ENCODE results near the gene RINL. TPM values are rescaled to one million over a fixed set of nuclear protein-coding genes. Genes with fewer than 3 reads are reported as not detected.

RINL gene
- total RNA-seq, 1 experiment from 2014 or later = 14.5 TPM

DNA sequence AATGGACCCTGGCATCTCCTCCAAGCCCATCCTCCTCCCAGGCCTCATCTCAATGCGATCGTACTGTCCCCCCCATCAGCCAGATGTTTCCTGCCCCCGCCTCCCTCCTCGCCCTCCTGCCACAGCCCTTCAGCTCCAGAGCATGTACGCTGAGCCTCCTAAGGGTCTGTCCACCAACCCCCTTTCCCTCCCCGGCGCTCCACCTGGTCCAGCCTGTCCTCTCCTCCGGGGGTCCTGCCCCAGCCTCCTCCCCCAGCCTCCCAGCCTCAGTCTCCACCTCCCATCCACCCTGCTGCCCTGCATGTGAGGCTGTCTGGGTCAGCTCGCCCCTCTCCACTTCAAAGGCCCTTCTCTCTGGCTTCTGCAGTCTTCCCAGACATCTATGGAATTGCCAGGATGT, 16.9 kb upstream of the RINL start:
- no peak for ATAC-seq
- peaks cover 24% of the 10 kb centered on the region for H3K27me3 Mint-ChIP-seq (ENCODE audit: low read depth)

More for the DNA sequence above, 16.9 kb upstream of the RINL start:
- Mint-ChIP-seq H3K4me1 (peaks cover 8% of the 10 kb centered on the region), H3K9me3 (no peaks in the 10 kb centered on the region), H3K4me3 (no peak overlapping the region), H3K36me3 (no peaks in the 10 kb centered on the region), H3K27ac (no peak overlapping the region)
- no peak for DNase-seq (ENCODE audit: low spot score)
- TF ChIP-seq ESRRA (CRISPR knock-in tag; IDR thresholded peaks at IDR 0.05; ENCODE audit: borderline replicate concordance) = no peak
- no peak for TF ChIP-seq CREB1 (CRISPR knock-in tag; IDR thresholded peaks at IDR 0.05)
- TF ChIP-seq, protein P1, sequence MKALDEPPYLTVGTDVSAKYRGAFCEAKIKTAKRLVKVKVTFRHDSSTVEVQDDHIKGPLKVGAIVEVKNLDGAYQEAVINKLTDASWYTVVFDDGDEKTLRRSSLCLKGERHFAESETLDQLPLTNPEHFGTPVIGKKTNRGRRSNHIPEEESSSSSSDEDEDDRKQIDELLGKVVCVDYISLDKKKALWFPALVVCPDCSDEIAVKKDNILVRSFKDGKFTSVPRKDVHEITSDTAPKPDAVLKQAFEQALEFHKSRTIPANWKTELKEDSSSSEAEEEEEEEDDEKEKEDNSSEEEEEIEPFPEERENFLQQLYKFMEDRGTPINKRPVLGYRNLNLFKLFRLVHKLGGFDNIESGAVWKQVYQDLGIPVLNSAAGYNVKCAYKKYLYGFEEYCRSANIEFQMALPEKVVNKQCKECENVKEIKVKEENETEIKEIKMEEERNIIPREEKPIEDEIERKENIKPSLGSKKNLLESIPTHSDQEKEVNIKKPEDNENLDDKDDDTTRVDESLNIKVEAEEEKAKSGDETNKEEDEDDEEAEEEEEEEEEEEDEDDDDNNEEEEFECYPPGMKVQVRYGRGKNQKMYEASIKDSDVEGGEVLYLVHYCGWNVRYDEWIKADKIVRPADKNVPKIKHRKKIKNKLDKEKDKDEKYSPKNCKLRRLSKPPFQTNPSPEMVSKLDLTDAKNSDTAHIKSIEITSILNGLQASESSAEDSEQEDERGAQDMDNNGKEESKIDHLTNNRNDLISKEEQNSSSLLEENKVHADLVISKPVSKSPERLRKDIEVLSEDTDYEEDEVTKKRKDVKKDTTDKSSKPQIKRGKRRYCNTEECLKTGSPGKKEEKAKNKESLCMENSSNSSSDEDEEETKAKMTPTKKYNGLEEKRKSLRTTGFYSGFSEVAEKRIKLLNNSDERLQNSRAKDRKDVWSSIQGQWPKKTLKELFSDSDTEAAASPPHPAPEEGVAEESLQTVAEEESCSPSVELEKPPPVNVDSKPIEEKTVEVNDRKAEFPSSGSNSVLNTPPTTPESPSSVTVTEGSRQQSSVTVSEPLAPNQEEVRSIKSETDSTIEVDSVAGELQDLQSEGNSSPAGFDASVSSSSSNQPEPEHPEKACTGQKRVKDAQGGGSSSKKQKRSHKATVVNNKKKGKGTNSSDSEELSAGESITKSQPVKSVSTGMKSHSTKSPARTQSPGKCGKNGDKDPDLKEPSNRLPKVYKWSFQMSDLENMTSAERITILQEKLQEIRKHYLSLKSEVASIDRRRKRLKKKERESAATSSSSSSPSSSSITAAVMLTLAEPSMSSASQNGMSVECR (CRISPR knock-in tag; IDR thresholded peaks at IDR 0.05; ENCODE audit: borderline replicate concordance) = no peak
- TF ChIP-seq, protein P2, sequence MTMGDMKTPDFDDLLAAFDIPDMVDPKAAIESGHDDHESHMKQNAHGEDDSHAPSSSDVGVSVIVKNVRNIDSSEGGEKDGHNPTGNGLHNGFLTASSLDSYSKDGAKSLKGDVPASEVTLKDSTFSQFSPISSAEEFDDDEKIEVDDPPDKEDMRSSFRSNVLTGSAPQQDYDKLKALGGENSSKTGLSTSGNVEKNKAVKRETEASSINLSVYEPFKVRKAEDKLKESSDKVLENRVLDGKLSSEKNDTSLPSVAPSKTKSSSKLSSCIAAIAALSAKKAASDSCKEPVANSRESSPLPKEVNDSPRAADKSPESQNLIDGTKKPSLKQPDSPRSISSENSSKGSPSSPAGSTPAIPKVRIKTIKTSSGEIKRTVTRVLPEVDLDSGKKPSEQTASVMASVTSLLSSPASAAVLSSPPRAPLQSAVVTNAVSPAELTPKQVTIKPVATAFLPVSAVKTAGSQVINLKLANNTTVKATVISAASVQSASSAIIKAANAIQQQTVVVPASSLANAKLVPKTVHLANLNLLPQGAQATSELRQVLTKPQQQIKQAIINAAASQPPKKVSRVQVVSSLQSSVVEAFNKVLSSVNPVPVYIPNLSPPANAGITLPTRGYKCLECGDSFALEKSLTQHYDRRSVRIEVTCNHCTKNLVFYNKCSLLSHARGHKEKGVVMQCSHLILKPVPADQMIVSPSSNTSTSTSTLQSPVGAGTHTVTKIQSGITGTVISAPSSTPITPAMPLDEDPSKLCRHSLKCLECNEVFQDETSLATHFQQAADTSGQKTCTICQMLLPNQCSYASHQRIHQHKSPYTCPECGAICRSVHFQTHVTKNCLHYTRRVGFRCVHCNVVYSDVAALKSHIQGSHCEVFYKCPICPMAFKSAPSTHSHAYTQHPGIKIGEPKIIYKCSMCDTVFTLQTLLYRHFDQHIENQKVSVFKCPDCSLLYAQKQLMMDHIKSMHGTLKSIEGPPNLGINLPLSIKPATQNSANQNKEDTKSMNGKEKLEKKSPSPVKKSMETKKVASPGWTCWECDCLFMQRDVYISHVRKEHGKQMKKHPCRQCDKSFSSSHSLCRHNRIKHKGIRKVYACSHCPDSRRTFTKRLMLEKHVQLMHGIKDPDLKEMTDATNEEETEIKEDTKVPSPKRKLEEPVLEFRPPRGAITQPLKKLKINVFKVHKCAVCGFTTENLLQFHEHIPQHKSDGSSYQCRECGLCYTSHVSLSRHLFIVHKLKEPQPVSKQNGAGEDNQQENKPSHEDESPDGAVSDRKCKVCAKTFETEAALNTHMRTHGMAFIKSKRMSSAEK (CRISPR knock-in tag; IDR thresholded peaks at IDR 0.05; ENCODE audit: borderline replicate concordance) = no peak
- TF ChIP-seq ZNF396 (CRISPR knock-in tag; IDR thresholded peaks at IDR 0.05; ENCODE audit: borderline replicate concordance) = no peak
- TF ChIP-seq FOXP4 (CRISPR knock-in tag; IDR thresholded peaks at IDR 0.05) = no peak
- no peak for TF ChIP-seq SP1 (CRISPR knock-in tag; conservative IDR thresholded peaks at IDR 0.05)
- TF ChIP-seq ZNF423 (CRISPR knock-in tag; IDR thresholded peaks at IDR 0.05) = no peak
- no peak for TF ChIP-seq ZNF232 (CRISPR knock-in tag; IDR thresholded peaks at IDR 0.05)
- no peak for TF ChIP-seq USF1 (CRISPR knock-in tag; IDR thresholded peaks at IDR 0.05)
- TF ChIP-seq GRHL2 (CRISPR knock-in tag; IDR thresholded peaks at IDR 0.05; ENCODE audit: insufficient replicate concordance, severe bottlenecking) = no peak
- TF ChIP-seq, protein P3, sequence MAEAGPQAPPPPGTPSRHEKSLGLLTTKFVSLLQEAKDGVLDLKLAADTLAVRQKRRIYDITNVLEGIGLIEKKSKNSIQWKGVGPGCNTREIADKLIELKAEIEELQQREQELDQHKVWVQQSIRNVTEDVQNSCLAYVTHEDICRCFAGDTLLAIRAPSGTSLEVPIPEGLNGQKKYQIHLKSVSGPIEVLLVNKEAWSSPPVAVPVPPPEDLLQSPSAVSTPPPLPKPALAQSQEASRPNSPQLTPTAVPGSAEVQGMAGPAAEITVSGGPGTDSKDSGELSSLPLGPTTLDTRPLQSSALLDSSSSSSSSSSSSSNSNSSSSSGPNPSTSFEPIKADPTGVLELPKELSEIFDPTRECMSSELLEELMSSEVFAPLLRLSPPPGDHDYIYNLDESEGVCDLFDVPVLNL (CRISPR knock-in tag; IDR thresholded peaks at IDR 0.05; ENCODE audit: borderline replicate concordance, low read depth) = no peak
- no peak for TF ChIP-seq ZNF138 (CRISPR knock-in tag; conservative IDR thresholded peaks at IDR 0.05)
- TF ChIP-seq SOX15 (CRISPR knock-in tag; IDR thresholded peaks at IDR 0.05) = no peak
- TF ChIP-seq MAX (CRISPR knock-in tag; IDR thresholded peaks at IDR 0.05) = no peak
- no peak for TF ChIP-seq FOXP1 (CRISPR knock-in tag; IDR thresholded peaks at IDR 0.05; ENCODE audit: borderline replicate concordance)
- no peak for TF ChIP-seq GTF2I (CRISPR knock-in tag; conservative IDR thresholded peaks at IDR 0.05)
- no peak for TF ChIP-seq NFATC4 (CRISPR knock-in tag; IDR thresholded peaks at IDR 0.05)
- TF ChIP-seq EMX1 (CRISPR knock-in tag; IDR thresholded peaks at IDR 0.05) = no peak
- no peak for TF ChIP-seq CREM (CRISPR knock-in tag; IDR thresholded peaks at IDR 0.05)
- POLR2A ChIA-PET = no interaction called here
- CTCF ChIA-PET = no interaction called here

Measured in WTC11 (cell line).